ENCODE results near the gene PPP2CA.

- no peak for TF ChIP-seq RFX5 (IDR thresholded peaks at IDR 0.05; ENCODE audit: low read depth, low read length)
- TF ChIP-seq CTCF (conservative IDR thresholded peaks at IDR 0.05; ENCODE audit: low read depth, low read length): no peak
- no peak for TF ChIP-seq MAFK (IDR thresholded peaks at IDR 0.05; ENCODE audit: low read depth, low read length)
- TF ChIP-seq CEBPB (IDR thresholded peaks at IDR 0.05; ENCODE audit: low read depth, low read length): no peak
- no peak for TF ChIP-seq ELK1 (IDR thresholded peaks at IDR 0.05; ENCODE audit: borderline replicate concordance, low read depth, low read length)
- no peak for TF ChIP-seq RCOR1 (IDR thresholded peaks at IDR 0.05; ENCODE audit: insufficient replicate concordance, low read length)
- no peak for TF ChIP-seq MXI1 (IDR thresholded peaks at IDR 0.05; ENCODE audit: borderline replicate concordance, low read depth, low read length)
- no peak for TF ChIP-seq POLR2A (IDR thresholded peaks at IDR 0.05; ENCODE audit: low read depth, low read length)
- no peak for TF ChIP-seq RAD21 (IDR thresholded peaks at IDR 0.05; ENCODE audit: low read length)
- TF ChIP-seq SMC3 (IDR thresholded peaks at IDR 0.05; ENCODE audit: low read depth, low read length): no peak
Observed at GRCh38 chr5:134267366-134268018, 41.6 kb upstream of the PPP2CA start.

All from IMR-90 (cell line).